HEK293 (cell line): ENCODE results near the gene TNFAIP1.

Experiments
- ZBTB7A ChIP-seq: fragments of 450-650 bp; formaldehyde crosslinking; IDR thresholded peaks from 2 replicates; pipeline ENCODE4 v1.5.1; 2016; ENCODE audit warnings: low read depth, missing biosample characterization, missing genetic modification characterization
- ZFP37 ChIP-seq: fragments of 450-650 bp; formaldehyde crosslinking; IDR thresholded peaks from 2 replicates; pipeline ENCODE4 v1.5.1; 2016; ENCODE audit warnings: missing biosample characterization, missing genetic modification characterization
- ZNF558 ChIP-seq: fragments of 450-650 bp; formaldehyde crosslinking; IDR thresholded peaks from 2 replicates; pipeline ENCODE4 v1.5.1; 2016; ENCODE audit warnings: missing biosample characterization, missing genetic modification characterization
- ZNF843 ChIP-seq: fragments of 450-650 bp; formaldehyde crosslinking; IDR thresholded peaks from 2 replicates; pipeline ENCODE4 v1.5.1; 2016; ENCODE audit warnings: missing biosample characterization, missing genetic modification characterization
- TF ChIP-seq, protein P1 (sequence below): fragments of 450-650 bp; formaldehyde crosslinking; IDR thresholded peaks from 2 replicates; pipeline ENCODE4 v1.5.1; 2017; ENCODE audit warnings: missing biosample characterization, missing genetic modification characterization
- TF ChIP-seq, protein P2 (sequence below): fragments of 450-650 bp; formaldehyde crosslinking; IDR thresholded peaks from 2 replicates; pipeline ENCODE4 v1.5.1; 2016; ENCODE audit warnings: missing biosample characterization, missing genetic modification characterization

GRCh38 chr17:28328325-28328724 lies 7.2 kb upstream of the TNFAIP1 start:
- no peak for TF ChIP-seq ZFP37 (tag by site-specific recombination)
- TF ChIP-seq ZNF558 (tag by site-specific recombination), result no peak
- TF ChIP-seq, protein P1, sequence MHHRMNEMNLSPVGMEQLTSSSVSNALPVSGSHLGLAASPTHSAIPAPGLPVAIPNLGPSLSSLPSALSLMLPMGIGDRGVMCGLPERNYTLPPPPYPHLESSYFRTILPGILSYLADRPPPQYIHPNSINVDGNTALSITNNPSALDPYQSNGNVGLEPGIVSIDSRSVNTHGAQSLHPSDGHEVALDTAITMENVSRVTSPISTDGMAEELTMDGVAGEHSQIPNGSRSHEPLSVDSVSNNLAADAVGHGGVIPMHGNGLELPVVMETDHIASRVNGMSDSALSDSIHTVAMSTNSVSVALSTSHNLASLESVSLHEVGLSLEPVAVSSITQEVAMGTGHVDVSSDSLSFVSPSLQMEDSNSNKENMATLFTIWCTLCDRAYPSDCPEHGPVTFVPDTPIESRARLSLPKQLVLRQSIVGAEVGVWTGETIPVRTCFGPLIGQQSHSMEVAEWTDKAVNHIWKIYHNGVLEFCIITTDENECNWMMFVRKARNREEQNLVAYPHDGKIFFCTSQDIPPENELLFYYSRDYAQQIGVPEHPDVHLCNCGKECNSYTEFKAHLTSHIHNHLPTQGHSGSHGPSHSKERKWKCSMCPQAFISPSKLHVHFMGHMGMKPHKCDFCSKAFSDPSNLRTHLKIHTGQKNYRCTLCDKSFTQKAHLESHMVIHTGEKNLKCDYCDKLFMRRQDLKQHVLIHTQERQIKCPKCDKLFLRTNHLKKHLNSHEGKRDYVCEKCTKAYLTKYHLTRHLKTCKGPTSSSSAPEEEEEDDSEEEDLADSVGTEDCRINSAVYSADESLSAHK (tag by site-specific recombination), result no peak
- TF ChIP-seq, protein P2, sequence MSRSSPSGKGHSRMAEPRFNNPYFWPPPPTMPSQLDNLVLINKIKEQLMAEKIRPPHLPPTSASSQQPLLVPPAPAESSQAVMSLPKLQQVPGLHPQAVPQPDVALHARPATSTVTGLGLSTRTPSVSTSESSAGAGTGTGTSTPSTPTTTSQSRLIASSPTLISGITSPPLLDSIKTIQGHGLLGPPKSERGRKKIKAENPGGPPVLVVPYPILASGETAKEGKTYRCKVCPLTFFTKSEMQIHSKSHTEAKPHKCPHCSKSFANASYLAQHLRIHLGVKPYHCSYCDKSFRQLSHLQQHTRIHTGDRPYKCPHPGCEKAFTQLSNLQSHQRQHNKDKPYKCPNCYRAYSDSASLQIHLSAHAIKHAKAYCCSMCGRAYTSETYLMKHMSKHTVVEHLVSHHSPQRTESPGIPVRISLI (tag by site-specific recombination), result no peak
- TF ChIP-seq ZNF843 (tag by site-specific recombination), result no peak
- TF ChIP-seq ZBTB7A (tag by site-specific recombination), result no peak
